GM19099 (cell line): ENCODE data around the gene BEGAIN.

ENCODE experiments used
- POLR2A ChIP-seq: IDR thresholded peaks from 3 replicates; pipeline ENCODE4 v1.6.1; 2011; ENCODE audit warnings: low read depth; ENCODE audit not compliant: insufficient read length; ENCODE audit errors: extremely low read depth

Gene BEGAIN

DNA sequence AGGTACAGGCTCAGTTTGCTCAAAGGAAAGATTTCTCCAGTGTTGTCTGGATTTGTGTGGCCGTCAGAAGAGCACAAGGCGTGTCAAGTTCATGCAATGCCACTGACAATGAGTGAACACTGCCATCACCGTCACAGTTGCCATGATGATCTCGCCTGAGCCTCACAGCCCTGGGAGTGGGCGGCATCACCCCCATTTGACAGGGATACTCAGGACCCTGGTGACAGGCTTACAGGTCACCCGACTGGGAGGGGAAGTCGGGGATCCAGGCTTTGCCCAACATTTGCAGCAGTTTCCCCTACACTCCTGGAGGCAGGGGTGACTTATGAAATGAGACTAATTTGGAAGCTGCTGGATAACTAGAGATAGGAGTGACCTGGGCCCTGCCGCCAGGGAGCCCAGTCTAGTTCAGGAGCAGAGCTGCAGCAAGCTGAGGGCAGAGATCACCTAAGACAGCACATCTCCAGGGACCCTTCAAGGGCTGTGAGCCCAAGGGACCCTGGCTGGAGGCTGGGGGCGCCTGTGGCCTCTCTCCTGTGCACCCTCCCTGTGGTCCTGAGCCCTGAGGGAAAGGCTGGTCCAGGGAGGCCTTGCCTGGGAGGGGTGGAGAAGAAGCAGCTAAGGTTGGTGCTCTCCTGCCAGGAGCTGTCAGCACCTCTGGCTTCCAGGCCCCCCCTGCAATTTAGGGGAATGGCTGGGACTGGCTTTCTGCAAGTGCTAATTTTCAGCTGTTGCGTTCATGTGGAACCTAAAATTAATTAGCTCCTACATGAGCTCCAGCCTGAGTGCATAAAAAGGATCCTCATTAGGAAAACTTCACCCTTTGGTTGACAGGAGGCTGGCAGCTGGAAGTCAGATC is 32.4 kb upstream of the BEGAIN start:
- no peak for TF ChIP-seq POLR2A

DNA sequence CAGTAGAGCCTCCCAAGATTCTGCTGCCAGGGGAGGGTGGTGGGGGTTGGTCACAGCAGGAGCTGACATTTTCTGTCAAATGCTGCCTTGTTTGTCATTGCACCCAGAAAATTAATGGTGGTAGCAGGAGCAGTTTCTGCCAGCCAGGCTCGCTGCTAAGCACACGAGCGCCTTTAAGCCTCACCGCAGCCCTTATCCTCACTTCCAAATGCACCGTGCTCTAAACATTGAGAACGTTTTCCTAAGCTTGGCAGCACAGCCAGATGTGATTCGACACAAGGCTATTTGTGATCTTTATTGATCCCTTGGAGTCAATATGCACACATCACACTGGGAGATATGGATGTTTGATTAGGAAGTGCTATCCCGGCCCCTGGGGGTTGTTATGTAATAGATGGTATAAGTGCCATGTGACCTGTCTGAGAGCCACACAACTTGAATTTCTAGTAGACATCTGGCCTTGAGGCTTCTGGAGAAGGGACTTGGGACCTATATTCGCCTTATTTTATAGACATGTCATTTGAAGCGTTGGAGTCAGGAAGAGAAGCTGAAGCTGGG is 31.6 kb upstream of the BEGAIN start:
- no peak for TF ChIP-seq POLR2A

DNA sequence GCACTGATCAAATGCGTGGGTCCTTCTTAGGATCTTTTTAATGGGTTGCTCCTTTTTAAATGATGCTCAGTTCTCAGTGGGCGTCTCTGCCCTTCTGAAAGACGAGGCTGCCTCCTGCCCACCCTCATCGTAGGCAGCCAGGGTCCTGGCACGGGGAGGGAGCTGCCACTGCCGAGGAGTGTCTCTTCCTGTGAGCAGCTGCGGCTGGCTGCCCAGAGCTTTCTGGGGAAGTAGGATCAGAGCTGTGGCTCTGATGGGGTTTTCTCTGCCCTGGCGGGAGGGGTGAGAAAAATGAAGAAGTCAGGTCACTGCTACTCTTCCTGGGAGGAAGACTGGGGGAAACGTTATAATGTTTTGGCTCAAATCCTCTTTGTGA is 31.1 kb upstream of the BEGAIN start:
- no peak for TF ChIP-seq POLR2A

DNA sequence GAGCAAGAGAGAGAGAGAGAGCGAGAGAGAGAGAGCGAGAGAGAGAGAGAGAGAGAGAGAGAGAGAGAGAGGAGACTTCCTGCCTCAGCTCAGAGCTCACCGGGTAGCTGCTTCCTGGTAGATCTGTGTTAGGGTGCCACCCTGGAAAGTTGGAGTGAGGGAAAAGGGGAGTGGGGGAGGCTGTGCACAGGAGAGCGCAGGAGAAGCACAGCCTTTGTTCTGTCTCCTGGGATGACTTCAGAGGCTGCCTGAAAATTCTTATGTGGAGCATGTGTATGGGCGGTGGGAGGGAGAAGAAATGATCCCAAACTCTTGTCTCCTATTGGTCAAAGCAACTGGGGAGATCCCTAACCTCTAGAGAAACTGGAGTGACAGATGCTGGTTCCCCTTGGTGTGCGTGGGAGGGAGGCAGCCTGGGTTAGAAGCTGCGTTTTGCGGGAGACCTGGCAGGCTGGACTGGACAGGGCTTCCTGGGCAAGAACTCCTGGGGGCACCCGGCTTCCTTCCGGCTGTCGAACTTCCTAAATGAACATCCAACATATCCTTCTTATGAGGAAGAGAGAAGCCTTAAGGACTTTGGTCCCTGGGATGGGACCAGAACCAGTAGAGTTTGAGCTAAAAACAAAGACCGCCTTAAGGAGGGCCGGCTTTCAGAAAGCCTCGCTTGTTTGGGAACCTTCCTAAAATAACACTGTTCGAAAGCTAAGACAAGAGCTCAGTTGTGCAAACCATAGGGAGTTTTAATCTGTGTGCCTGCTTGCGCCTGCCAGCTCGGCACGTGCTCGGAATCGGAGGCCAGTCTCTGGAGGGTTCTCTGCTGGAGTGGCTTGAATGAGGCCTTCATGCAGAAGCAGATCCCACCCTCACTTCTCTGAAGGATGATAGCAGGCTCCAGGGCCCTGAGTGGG is 30.4 kb upstream of the BEGAIN start:
- no peak for TF ChIP-seq POLR2A

DNA sequence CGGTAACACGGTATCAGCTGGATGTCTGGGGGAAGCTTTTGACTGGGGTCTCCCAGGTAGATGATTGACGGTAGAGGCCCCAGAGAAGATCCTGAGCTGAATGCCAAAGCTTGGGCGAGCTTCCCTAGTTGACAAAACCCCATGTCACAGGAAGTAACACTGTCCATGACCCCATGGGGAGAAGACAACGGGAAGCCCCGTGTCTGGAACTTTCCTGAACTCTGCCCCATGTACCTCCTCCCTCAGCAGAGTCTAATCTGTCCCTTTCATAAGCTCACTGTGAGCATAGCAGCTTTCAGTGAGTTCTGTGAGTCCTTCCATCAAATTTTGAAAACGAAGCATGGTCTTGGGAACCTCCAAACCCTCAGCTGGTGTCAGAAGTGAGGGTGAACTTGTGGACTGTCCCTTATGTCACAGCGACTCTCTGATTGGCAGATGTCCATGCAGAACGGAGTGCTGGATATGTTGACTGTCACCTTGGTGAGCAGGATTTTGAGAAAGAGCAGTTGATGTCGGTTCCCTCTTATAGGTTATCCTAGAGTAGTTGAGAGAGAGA is 29.7 kb upstream of the BEGAIN start:
- no peak for TF ChIP-seq POLR2A

DNA sequence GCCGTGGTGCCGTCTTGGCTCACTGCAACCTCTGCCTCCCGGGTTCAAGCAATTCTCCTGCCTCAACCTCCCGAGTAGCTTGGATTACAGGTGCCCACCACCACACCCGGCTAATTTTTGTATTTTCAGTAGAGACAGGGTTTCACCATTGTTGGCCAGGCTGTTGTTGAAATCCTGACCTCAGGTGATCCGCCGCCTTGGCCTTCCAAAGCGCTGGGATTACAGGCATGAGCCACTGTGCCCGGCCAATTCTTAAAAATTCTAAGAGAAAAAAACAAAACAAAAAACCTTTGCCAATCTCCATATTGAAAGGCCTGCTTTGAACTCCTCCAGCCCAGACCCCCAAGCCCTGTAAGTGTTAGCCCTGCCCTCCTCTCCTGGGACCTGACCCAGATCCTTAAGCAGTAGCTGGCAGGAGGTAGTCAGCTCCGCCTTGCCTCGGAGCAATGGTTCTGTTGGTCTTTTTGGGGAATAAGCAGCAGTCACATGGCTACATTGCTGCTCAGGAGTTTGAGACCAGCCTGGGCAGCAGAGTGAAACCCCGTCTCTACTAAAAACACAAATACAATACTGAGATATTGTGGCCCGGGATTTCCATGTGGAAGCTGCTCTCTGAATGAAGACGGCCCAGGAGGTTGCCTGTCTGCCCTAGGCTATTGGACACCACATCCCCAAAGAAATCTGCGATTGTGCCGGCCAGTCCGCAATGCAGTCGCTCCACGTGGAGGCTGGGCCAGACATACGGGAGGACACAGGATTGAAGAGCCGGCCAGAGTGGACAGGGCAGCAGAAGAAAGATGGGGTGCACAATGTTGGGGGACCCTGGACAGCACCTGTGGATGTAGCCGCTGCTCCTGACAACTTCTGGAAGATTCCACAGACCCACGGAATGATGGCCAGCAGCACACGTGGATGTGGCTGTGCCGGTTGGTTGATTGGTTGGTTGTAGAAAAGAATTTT is 28.8 kb upstream of the BEGAIN start:
- TF ChIP-seq POLR2A, result no peak

DNA sequence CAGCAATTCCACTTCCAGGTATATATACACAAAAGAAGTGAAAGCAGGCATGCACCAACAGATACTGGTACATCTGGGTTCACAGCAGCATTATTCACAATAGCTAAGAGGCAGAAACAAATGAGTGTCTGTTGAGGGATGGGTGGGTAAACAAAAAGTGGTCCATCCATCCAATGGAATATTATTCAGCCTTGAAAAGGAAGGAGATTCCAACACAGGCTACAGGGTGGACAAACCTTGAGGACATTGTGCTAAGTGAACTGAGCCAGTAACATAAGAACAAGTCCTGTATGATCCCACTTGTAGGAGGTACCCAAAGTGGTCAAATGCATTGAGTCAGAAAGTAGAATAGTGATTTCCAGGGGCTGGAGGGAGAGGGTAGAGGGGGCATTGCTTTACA is 27.6 kb upstream of the BEGAIN start:
- TF ChIP-seq POLR2A, result no peak

DNA sequence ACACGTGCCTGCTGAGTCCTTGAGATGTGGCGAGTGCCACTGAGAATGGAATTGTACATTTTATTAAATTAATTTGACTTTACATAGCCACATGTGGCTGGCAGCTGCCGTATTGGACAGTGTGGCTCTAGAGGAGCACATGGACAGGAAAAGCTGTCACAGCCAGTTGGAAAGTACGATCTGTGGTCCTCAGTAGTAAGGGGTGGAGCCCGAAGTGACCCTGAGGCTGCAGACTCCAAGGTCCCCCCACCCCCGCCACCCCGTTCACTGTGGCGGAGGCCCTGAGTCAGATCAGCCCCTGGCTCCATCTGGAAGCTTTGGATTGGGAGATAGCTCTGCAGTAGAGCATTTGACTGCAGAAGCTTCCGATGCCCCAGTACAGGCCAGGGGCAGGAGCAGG is 25.8 kb upstream of the BEGAIN start:
- TF ChIP-seq POLR2A, result no peak

DNA sequence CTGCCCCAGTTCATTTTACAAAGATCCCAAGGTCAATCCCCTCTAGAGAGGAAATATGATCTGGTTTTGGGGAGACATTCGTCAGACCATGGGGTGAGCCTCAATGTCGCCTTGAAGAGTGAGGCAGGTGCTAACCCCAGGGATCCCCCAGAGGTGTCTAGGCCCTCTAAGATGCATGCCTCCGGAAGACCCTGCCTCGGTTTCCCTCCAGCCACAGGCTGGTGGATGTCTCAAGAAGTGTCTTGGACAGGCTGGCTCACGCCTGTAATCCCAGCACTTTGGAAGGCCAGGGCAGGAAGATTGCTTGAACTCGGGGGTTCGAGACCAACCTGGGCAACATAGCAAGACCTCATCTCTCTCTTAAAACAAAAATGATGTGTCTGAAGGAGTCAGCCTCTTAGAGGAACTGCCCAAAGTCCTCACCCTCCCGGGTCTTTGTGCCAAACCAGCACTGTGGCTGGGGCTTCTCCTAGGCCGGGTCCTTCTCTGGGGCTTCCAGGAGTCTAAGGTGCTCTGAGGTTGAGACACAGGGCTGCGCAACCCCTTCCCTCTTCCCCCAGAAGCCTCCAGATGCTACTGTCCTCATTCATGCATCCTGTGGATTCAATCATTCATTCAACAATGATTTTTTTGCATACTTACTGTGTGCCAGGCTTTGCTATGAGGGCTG is 24.7 kb upstream of the BEGAIN start:
- TF ChIP-seq POLR2A, result no peak

DNA sequence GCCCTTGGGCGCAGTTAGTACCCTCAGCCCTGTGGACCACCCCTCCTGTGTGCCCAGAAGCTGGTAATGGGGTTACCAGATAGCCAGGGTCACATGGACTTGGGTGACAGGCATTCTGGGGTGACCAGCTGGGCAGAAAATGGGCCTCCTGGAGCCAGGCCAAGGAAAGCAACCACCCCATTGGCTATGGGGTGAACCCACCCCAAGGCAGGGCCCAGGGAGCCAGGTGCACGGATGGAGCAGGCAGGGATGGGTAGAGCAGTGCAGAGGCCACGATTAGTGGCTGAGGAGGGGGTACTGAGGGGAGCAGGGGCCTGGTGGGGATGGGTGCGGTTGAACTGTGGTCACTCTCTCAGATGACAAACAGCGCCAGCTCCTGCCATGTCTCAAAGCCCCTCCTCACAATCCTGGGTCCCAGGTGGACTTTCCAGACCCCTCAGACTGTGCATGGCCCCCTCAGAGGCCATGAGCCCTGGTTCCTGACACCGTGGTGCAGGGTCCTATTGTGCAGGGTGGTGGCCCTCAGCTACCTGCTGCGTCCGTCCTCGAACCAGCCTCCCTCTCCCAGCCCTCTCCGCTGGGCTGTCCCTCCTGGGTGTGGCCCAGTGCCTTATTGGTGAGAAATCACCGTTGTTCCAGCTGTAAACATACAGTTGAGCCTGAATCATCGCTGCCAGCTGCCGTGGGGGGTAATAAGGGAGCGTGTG is 23.4 kb upstream of the BEGAIN start:
- no peak for TF ChIP-seq POLR2A

DNA sequence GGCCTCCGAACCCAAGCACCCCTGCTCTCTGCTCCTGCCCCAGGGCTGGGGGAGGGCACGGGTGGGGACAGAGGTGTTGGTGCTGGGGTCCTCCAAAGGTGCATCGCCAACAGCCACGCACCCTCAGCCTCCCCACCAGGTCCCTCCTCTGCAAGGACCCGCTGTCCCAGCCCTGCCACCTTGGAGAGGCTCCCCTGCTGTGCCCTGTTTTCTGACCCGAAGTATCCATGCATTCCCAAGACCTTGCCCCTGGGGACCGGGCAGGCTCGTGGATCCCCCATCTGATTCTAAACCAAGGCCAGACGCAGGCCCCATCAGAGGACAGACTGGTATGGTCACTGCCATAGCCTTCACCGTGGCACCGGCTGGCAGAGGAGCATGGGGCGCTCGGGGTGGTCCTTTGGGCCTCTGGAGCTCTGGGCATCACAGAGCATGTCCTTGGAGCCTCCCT is 22.7 kb upstream of the BEGAIN start:
- no peak for TF ChIP-seq POLR2A

DNA sequence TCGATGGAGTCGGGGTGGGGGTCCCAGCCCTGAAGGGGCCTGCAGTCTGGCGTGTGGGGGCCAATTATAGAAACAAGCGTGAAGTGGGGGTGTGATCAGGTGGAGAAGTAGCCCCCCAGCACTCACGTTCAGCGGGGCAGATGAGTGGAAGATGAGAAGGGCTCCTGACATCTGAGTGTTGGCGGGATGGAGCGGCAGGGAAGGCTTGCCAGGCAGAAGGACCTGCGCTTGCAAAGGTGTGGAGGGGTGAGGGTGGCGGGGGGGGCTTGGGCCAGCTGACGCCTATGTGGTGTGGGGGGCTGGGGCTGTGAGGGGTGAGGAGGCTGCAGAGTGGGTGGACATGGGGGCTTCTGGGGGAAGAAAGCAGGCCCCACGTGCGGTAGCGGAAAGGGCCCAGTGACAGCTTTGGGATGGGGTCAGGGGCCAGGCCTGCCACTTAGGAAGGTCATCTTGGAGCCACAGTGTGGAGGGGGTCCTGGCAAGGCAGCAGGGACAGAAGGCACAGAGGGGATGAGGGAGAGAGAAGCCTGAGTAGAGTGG is 22.2 kb upstream of the BEGAIN start:
- no peak for TF ChIP-seq POLR2A
